ENCODE data around the gene KIT.

- TF ChIP-seq CHD2 (IDR thresholded peaks at IDR 0.05; ENCODE audit: borderline replicate concordance, low read depth, low read length) = no peak
- no peak for TF ChIP-seq CHD1 (IDR thresholded peaks at IDR 0.05; ENCODE audit: low read depth, low read length)
- TF ChIP-seq FOS (IDR thresholded peaks at IDR 0.05; ENCODE audit: borderline replicate concordance, extremely low read depth, insufficient read length) = no peak
- no peak for TF ChIP-seq REST (IDR thresholded peaks at IDR 0.05; ENCODE audit: low read depth, low read length)
- no peak for TF ChIP-seq CTCF (IDR thresholded peaks at IDR 0.05 in 2 of 3, conservative IDR thresholded peaks at IDR 0.05 in 1 of 3; ENCODE audit: control insufficient read depth in 2 of 3, extremely low read depth in 1 of 3, insufficient read depth in 1 of 3, low read depth in 3 of 3, low read length in 3 of 3)
- no peak for TF ChIP-seq RAD21 (IDR thresholded peaks at IDR 0.05; ENCODE audit: insufficient read depth, low read depth, low read length)
- no peak for TF ChIP-seq CREB1 (IDR thresholded peaks at IDR 0.05; ENCODE audit: low read depth)
- TF ChIP-seq RBBP5 (conservative IDR thresholded peaks at IDR 0.05) = no peak
These were observed 51.6 kb downstream of the KIT start for GRCh38 chr4:54709400-54709799.

All from GM12878 (cell line).